Testis (tissue), 2 donors: ENCODE measurements around the gene PRELID2.

Source experiments
- POLR2A ChIP-seq: fragments of 450-650 bp; IDR thresholded peaks from one replicate; pipeline ENCODE4 v1.6.1; 2017; ENCODE audit warnings: antibody characterized with exemption, mild to moderate bottlenecking, moderate library complexity
- TF ChIP-seq, protein P1 (sequence below), 3 experiments: fragments of 450-650 bp in 2 of 3; fragments of 200-600 bp in 1 of 3; sonication (generic) in 1 of 3; IDR thresholded peaks; one replicate each; pipeline ENCODE4 v1.5.1; 2016 to 2019; ENCODE audit warnings: antibody characterized with exemption in 3 of 3, mild to moderate bottlenecking in 2 of 3, moderate library complexity in 1 of 3

GRCh38 chr5:145762833-145763232 is 72.3 kb downstream of the PRELID2 start:
- TF ChIP-seq, protein P1, sequence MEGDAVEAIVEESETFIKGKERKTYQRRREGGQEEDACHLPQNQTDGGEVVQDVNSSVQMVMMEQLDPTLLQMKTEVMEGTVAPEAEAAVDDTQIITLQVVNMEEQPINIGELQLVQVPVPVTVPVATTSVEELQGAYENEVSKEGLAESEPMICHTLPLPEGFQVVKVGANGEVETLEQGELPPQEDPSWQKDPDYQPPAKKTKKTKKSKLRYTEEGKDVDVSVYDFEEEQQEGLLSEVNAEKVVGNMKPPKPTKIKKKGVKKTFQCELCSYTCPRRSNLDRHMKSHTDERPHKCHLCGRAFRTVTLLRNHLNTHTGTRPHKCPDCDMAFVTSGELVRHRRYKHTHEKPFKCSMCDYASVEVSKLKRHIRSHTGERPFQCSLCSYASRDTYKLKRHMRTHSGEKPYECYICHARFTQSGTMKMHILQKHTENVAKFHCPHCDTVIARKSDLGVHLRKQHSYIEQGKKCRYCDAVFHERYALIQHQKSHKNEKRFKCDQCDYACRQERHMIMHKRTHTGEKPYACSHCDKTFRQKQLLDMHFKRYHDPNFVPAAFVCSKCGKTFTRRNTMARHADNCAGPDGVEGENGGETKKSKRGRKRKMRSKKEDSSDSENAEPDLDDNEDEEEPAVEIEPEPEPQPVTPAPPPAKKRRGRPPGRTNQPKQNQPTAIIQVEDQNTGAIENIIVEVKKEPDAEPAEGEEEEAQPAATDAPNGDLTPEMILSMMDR (IDR thresholded peaks at IDR 0.05): no peak
- no peak for TF ChIP-seq POLR2A
